ENCODE data around the gene CDC42BPG.

The CDC42BPG gene

GRCh38 chr11:64854534-64855502, 10.4 kb upstream of the CDC42BPG start (continued):
- TF ChIP-seq, protein P1, sequence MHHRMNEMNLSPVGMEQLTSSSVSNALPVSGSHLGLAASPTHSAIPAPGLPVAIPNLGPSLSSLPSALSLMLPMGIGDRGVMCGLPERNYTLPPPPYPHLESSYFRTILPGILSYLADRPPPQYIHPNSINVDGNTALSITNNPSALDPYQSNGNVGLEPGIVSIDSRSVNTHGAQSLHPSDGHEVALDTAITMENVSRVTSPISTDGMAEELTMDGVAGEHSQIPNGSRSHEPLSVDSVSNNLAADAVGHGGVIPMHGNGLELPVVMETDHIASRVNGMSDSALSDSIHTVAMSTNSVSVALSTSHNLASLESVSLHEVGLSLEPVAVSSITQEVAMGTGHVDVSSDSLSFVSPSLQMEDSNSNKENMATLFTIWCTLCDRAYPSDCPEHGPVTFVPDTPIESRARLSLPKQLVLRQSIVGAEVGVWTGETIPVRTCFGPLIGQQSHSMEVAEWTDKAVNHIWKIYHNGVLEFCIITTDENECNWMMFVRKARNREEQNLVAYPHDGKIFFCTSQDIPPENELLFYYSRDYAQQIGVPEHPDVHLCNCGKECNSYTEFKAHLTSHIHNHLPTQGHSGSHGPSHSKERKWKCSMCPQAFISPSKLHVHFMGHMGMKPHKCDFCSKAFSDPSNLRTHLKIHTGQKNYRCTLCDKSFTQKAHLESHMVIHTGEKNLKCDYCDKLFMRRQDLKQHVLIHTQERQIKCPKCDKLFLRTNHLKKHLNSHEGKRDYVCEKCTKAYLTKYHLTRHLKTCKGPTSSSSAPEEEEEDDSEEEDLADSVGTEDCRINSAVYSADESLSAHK (tag by site-specific recombination; IDR thresholded peaks at IDR 0.05), result no peak
- TF ChIP-seq, protein P2, sequence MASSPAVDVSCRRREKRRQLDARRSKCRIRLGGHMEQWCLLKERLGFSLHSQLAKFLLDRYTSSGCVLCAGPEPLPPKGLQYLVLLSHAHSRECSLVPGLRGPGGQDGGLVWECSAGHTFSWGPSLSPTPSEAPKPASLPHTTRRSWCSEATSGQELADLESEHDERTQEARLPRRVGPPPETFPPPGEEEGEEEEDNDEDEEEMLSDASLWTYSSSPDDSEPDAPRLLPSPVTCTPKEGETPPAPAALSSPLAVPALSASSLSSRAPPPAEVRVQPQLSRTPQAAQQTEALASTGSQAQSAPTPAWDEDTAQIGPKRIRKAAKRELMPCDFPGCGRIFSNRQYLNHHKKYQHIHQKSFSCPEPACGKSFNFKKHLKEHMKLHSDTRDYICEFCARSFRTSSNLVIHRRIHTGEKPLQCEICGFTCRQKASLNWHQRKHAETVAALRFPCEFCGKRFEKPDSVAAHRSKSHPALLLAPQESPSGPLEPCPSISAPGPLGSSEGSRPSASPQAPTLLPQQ (tag by site-specific recombination; IDR thresholded peaks at IDR 0.05), result peak; percentile 48; the same call in 1 of the 2 replicates
- peak; percentile 30; the same call in 1 of the 2 replicates for TF ChIP-seq ZFP37 (tag by site-specific recombination; IDR thresholded peaks at IDR 0.05)
- no peak for TF ChIP-seq TCF7L2 (IDR thresholded peaks at IDR 0.05; ENCODE audit: borderline replicate concordance, low read depth, low read length)
- TF ChIP-seq ZNF169 (tag by site-specific recombination; IDR thresholded peaks at IDR 0.05), result no peak
- 0 out of 2 replicates have a peak, but pooled peaks have one; percentile 23 for TF ChIP-seq GLI4 (tag by site-specific recombination; IDR thresholded peaks at IDR 0.05)
- 0 out of 2 replicates have a peak, but pooled peaks have one; percentile 32 for TF ChIP-seq ZNF660 (tag by site-specific recombination; IDR thresholded peaks at IDR 0.05)
- peak; percentile 46; the same call in 1 of the 2 replicates for TF ChIP-seq ZNF394 (tag by site-specific recombination; IDR thresholded peaks at IDR 0.05; ENCODE audit: borderline replicate concordance)
- TF ChIP-seq ZNF707 (tag by site-specific recombination; IDR thresholded peaks at IDR 0.05), result no peak
- 0 out of 2 replicates have a peak, but pooled peaks have one; percentile 22 for TF ChIP-seq WT1 (tag by site-specific recombination; IDR thresholded peaks at IDR 0.05)
- TF ChIP-seq ZNF302 (tag by site-specific recombination; IDR thresholded peaks at IDR 0.05; ENCODE audit: low read depth), result no peak
- no peak for TF ChIP-seq ZNF292 (tag by site-specific recombination; IDR thresholded peaks at IDR 0.05; ENCODE audit: borderline replicate concordance, low read depth)
- TF ChIP-seq ZNF623 (tag by site-specific recombination; IDR thresholded peaks at IDR 0.05), result no peak
- no peak for TF ChIP-seq ZNF776 (tag by site-specific recombination; IDR thresholded peaks at IDR 0.05; ENCODE audit: borderline replicate concordance)
- TF ChIP-seq ZNF621 (tag by site-specific recombination; IDR thresholded peaks at IDR 0.05), result no peak
- TF ChIP-seq, protein P3, sequence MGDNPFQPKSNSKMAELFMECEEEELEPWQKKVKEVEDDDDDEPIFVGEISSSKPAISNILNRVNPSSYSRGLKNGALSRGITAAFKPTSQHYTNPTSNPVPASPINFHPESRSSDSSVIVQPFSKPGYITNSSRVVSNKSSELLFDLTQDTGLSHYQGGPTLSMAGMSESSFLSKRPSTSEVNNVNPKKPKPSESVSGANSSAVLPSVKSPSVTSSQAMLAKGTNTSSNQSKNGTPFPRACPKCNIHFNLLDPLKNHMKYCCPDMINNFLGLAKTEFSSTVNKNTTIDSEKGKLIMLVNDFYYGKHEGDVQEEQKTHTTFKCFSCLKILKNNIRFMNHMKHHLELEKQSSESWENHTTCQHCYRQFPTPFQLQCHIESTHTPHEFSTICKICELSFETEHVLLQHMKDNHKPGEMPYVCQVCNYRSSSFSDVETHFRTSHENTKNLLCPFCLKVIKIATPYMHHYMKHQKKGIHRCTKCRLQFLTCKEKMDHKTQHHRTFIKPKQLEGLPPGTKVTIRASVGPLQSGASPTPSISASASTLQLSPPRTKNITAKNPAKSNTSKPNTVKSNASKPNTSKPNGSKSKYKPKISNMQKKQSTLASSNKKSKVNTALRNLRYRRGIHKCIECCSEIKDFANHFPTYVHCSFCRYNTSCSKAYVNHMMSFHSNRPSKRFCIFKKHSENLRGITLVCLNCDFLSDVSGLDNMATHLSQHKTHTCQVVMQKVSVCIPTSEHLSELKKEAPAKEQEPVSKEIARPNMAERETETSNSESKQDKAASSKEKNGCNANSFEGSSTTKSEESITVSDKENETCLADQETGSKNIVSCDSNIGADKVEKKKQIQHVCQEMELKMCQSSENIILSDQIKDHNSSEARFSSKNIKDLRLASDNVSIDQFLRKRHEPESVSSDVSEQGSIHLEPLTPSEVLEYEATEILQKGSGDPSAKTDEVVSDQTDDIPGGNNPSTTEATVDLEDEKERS (tag by site-specific recombination; IDR thresholded peaks at IDR 0.05), result no peak
- TF ChIP-seq, protein P4, sequence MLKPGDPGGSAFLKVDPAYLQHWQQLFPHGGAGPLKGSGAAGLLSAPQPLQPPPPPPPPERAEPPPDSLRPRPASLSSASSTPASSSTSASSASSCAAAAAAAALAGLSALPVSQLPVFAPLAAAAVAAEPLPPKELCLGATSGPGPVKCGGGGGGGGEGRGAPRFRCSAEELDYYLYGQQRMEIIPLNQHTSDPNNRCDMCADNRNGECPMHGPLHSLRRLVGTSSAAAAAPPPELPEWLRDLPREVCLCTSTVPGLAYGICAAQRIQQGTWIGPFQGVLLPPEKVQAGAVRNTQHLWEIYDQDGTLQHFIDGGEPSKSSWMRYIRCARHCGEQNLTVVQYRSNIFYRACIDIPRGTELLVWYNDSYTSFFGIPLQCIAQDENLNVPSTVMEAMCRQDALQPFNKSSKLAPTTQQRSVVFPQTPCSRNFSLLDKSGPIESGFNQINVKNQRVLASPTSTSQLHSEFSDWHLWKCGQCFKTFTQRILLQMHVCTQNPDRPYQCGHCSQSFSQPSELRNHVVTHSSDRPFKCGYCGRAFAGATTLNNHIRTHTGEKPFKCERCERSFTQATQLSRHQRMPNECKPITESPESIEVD (tag by site-specific recombination; IDR thresholded peaks at IDR 0.05), result no peak
- no peak for TF ChIP-seq ZBTB48 (tag by site-specific recombination; IDR thresholded peaks at IDR 0.05)
- TF ChIP-seq ZNF132 (tag by site-specific recombination; IDR thresholded peaks at IDR 0.05; ENCODE audit: borderline replicate concordance), result no peak
- TF ChIP-seq, protein P5, sequence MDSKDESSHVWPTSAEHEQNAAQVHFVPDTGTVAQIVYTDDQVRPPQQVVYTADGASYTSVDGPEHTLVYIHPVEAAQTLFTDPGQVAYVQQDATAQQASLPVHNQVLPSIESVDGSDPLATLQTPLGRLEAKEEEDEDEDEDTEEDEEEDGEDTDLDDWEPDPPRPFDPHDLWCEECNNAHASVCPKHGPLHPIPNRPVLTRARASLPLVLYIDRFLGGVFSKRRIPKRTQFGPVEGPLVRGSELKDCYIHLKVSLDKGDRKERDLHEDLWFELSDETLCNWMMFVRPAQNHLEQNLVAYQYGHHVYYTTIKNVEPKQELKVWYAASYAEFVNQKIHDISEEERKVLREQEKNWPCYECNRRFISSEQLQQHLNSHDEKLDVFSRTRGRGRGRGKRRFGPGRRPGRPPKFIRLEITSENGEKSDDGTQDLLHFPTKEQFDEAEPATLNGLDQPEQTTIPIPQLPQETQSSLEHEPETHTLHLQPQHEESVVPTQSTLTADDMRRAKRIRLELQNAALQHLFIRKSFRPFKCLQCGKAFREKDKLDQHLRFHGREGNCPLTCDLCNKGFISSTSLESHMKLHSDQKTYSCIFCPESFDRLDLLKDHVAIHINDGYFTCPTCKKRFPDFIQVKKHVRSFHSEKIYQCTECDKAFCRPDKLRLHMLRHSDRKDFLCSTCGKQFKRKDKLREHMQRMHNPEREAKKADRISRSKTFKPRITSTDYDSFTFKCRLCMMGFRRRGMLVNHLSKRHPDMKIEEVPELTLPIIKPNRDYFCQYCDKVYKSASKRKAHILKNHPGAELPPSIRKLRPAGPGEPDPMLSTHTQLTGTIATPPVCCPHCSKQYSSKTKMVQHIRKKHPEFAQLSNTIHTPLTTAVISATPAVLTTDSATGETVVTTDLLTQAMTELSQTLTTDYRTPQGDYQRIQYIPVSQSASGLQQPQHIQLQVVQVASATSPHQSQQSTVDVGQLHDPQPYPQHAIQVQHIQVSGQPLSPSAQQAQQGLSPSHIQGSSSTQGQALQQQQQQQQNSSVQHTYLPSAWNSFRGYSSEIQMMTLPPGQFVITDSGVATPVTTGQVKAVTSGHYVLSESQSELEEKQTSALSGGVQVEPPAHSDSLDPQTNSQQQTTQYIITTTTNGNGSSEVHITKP (tag by site-specific recombination; IDR thresholded peaks at IDR 0.05), result peak; percentile 69
- no peak for TF ChIP-seq ZNF404 (tag by site-specific recombination; IDR thresholded peaks at IDR 0.05)
- TF ChIP-seq ZNF629 (tag by site-specific recombination; IDR thresholded peaks at IDR 0.05), result peak; percentile 85
- TF ChIP-seq, protein P6, sequence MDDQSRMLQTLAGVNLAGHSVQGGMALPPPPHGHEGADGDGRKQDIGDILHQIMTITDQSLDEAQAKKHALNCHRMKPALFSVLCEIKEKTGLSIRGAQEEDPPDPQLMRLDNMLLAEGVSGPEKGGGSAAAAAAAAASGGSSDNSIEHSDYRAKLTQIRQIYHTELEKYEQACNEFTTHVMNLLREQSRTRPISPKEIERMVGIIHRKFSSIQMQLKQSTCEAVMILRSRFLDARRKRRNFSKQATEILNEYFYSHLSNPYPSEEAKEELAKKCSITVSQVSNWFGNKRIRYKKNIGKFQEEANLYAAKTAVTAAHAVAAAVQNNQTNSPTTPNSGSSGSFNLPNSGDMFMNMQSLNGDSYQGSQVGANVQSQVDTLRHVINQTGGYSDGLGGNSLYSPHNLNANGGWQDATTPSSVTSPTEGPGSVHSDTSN (CRISPR knock-in tag; IDR thresholded peaks at IDR 0.05), result 0 out of 2 replicates have a peak, but pooled peaks have one; percentile 21

Data from HEK293 (cell line).